Uterus (tissue), 4 donors: ENCODE data around the gene CASZ1. TPM values are rescaled to one million over a fixed set of nuclear protein-coding genes. Genes with fewer than 3 reads are reported as not detected.

Experiments
- DNase-seq, 2 donors: peaks; one replicate each; pipeline ENCODE4 v3.0.0-alpha.2; 2019 to 2020
- H3K27ac ChIP-seq, 2 donors: fragments of 200-600 bp; sonication (generic); 1 replicate in 1 of 2; 2 replicates in 1 of 2; pipeline ENCODE4 v1.5.1; 2016 to 2018
- H3K27me3 ChIP-seq, 2 donors: fragments of 200-600 bp; sonication (generic); one replicate each; pipeline ENCODE4 v1.5.1; 2018 to 2019; ENCODE audit warnings: control low read depth in 1 of 2
- H3K36me3 ChIP-seq, 2 donors: fragments of 200-600 bp; sonication (generic); one replicate each; pipeline ENCODE4 v1.5.1; 2019; ENCODE audit warnings: control low read depth in 1 of 2
- H3K4me1 ChIP-seq, 2 donors: fragments of 200-600 bp; sonication (generic); one replicate each; pipeline ENCODE4 v1.5.1; 2018 to 2019; ENCODE audit warnings: control low read depth in 1 of 2
- H3K4me3 ChIP-seq, 2 donors: fragments of 200-600 bp; sonication (generic); 1 replicate in 1 of 2; 2 replicates in 1 of 2; pipeline ENCODE4 v1.5.1; 2018 to 2019; ENCODE audit warnings: mild to moderate bottlenecking in 1 of 2
- H3K9me3 ChIP-seq, 2 donors: fragments of 200-600 bp; sonication (generic); one replicate each; pipeline ENCODE4 v1.5.1; 2019; ENCODE audit warnings: control low read depth in 1 of 2
- CTCF ChIP-seq, 4 experiments: fragments of 200-600 bp in 2 of 4; fragments of 450-650 bp in 2 of 4; sonication (generic) in 2 of 4; IDR thresholded peaks; one replicate each; pipeline ENCODE4 v1.5.1; 2016 to 2019; ENCODE audit warnings: antibody characterized with exemption in 4 of 4, mild to moderate bottlenecking in 2 of 4, moderate library complexity in 1 of 4
- POLR2A ChIP-seq, 2 donors: fragments of 450-650 bp; IDR thresholded peaks; one replicate each; pipeline ENCODE4 v1.6.1; 2016; ENCODE audit warnings: antibody characterized with exemption in 2 of 2, mild to moderate bottlenecking in 1 of 2, moderate library complexity in 1 of 2
- intact Hi-C: fragments of 100-400 bp; cut with DNase I; formaldehyde crosslinking; loops from one replicate; pipeline ENCODE4 v1.15.1; 2023; ENCODE audit warnings: low total_unique reads
- total RNA-seq, 4 donors: library from RNA; depleted of rRNA in 3 of 4; stranded (reverse); fragments of >200 nt in 3 of 4; gene quantifications; one replicate each; pipeline versions ENCODE4 v1.1.0 to v1.2.4, GENCODE V29; 2014 to 2023
- donor health status: DM: yes; HTN: yes; CAD: no.

Gene CASZ1
- total RNA-seq, 4 donors from 2014 or later: 0.59 to 49.2 (median 3.9) TPM

- H3K4me3 ChIP-seq: no peak overlapping the region
- peak overlapping the region; percentile 54 to 65 for H3K27ac ChIP-seq
- DNase-seq: peak; percentile 60 to 63
These were observed 71.2 kb downstream of the CASZ1 start for GRCh38 chr1:10724948-10725847.

GRCh38 chr1:10724511-10724910 lies 71.9 kb downstream of the CASZ1 start:
- Histone ChIP-seq H3K27me3 (no peaks in the 10 kb centered on the region), H3K27ac (peak overlapping the region; percentile 54 to 65), H3K9me3 (no peaks in the 10 kb centered on the region), H3K4me3 (no peak overlapping the region), H3K4me1 (no peaks in the 10 kb centered on the region), H3K36me3 (no peaks in the 10 kb centered on the region)
- TF ChIP-seq CTCF (IDR thresholded peaks at IDR 0.05) (no peak), POLR2A (IDR thresholded peaks at IDR 0.05) (no peak)
- DNase-seq: no peak
- intact Hi-C loops: no loop called here

More at GRCh38 chr1:10724948-10725847, 71.2 kb downstream of the CASZ1 start:
- Histone ChIP-seq H3K36me3 (no peaks in the 10 kb centered on the region), H3K9me3 (no peaks in the 10 kb centered on the region), H3K4me1 (no peaks in the 10 kb centered on the region), H3K27me3 (no peaks in the 10 kb centered on the region)
- intact Hi-C loops: no loop called here
- TF ChIP-seq CTCF (IDR thresholded peaks at IDR 0.05): no peak
- TF ChIP-seq POLR2A (IDR thresholded peaks at IDR 0.05): no peak

- Histone ChIP-seq H3K27me3 (no peaks in the 10 kb centered on the region), H3K9me3 (no peaks in the 10 kb centered on the region), H3K4me1 (no peaks in the 10 kb centered on the region), H3K4me3 (no peak overlapping the region), H3K36me3 (no peaks in the 10 kb centered on the region), H3K27ac (peak overlapping the region; percentile 54 to 65)
- intact Hi-C loops: no loop called here
- no peak for TF ChIP-seq POLR2A (IDR thresholded peaks at IDR 0.05)
- TF ChIP-seq CTCF (IDR thresholded peaks at IDR 0.05): no peak
- DNase-seq: peak; percentile 54 to 69
These were observed 72.4 kb downstream of the CASZ1 start for GRCh38 chr1:10724052-10724494.

GRCh38 chr1:10723317-10723716 lies 73.1 kb downstream of the CASZ1 start:
- intact Hi-C loops: no loop called here
- Histone ChIP-seq H3K27me3 (no peaks in the 10 kb centered on the region), H3K36me3 (no peaks in the 10 kb centered on the region), H3K4me3 (no peak overlapping the region), H3K9me3 (no peaks in the 10 kb centered on the region), H3K27ac (peak overlapping the region in 1 of 2 donors; percentile 54), H3K4me1 (no peaks in the 10 kb centered on the region)
- no peak for DNase-seq
- TF ChIP-seq CTCF (IDR thresholded peaks at IDR 0.05) (no peak), POLR2A (IDR thresholded peaks at IDR 0.05) (no peak)

GRCh38 chr1:10722803-10723202 lies 73.6 kb downstream of the CASZ1 start:
- H3K27me3 ChIP-seq: no peaks in the 10 kb centered on the region
- H3K4me3 ChIP-seq: no peak overlapping the region
- H3K27ac ChIP-seq: no peak overlapping the region
- H3K4me1 ChIP-seq: peaks cover 0 to 2% of the 10 kb centered on the region in 2 donors
- no peak for TF ChIP-seq POLR2A (IDR thresholded peaks at IDR 0.05)
- no peak for TF ChIP-seq CTCF (IDR thresholded peaks at IDR 0.05)
- intact Hi-C loops: no loop called here
- no peak for DNase-seq
- no peaks in the 10 kb centered on the region for H3K9me3 ChIP-seq
- no peaks in the 10 kb centered on the region for H3K36me3 ChIP-seq
